Measurements from ENCODE around the gene CBLB.

- TF ChIP-seq, protein P1, sequence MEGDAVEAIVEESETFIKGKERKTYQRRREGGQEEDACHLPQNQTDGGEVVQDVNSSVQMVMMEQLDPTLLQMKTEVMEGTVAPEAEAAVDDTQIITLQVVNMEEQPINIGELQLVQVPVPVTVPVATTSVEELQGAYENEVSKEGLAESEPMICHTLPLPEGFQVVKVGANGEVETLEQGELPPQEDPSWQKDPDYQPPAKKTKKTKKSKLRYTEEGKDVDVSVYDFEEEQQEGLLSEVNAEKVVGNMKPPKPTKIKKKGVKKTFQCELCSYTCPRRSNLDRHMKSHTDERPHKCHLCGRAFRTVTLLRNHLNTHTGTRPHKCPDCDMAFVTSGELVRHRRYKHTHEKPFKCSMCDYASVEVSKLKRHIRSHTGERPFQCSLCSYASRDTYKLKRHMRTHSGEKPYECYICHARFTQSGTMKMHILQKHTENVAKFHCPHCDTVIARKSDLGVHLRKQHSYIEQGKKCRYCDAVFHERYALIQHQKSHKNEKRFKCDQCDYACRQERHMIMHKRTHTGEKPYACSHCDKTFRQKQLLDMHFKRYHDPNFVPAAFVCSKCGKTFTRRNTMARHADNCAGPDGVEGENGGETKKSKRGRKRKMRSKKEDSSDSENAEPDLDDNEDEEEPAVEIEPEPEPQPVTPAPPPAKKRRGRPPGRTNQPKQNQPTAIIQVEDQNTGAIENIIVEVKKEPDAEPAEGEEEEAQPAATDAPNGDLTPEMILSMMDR (conservative IDR thresholded peaks at IDR 0.05; ENCODE audit: low read depth, low read length), result no peak
- TF ChIP-seq EZH2phosphoT487 (IDR thresholded peaks at IDR 0.05; ENCODE audit: borderline replicate concordance, low read length) (no peak), EZH2 (IDR thresholded peaks at IDR 0.05; ENCODE audit: low read length, unreplicated experiment) (no peak)
These were observed 22.0 kb downstream of the CBLB start for GRCh38 chr3:105846809-105847208.

Data from PC-3 (cell line).